Activated naive CD4-positive, alpha-beta T cell treated with anti-CD3 and anti-CD28 coated beads, Interleukin-2, amount 10 ng/mL, durations not matched to agents 7 days and 5 days (primary cell): ENCODE results near the gene PRPF40A.

Experiments
- CTCF ChIA-PET: fragments of 350-600 bp; sonication (Branson Sonifier 250); formaldehyde crosslinking; loops from one replicate; lab custom pipeline; 2021; ENCODE audit warnings: antibody characterized with exemption; lab: Charles Lee
- DNase-seq: peaks from one replicate; pipeline ENCODE4 v3.0.0-alpha.2; 2020
- H3K27ac Mint-ChIP-seq: one replicate; pipeline ENCODE4 v1.8.0; 2021; ENCODE audit warnings: mild to moderate bottlenecking, moderate library complexity, mixed read lengths
- H3K27me3 Mint-ChIP-seq: one replicate; pipeline ENCODE4 v1.8.0; 2021; ENCODE audit warnings: mild to moderate bottlenecking, mixed read lengths
- H3K36me3 Mint-ChIP-seq: one replicate; pipeline ENCODE4 v1.8.0; 2021; ENCODE audit warnings: mixed read lengths
- H3K4me1 Mint-ChIP-seq: one replicate; pipeline ENCODE4 v1.8.0; 2021; ENCODE audit warnings: mixed read lengths
- H3K4me3 Mint-ChIP-seq: one replicate; pipeline ENCODE4 v1.8.0; 2021; ENCODE audit warnings: mild to moderate bottlenecking, moderate library complexity, mixed read lengths
- H3K9me3 Mint-ChIP-seq: one replicate; pipeline ENCODE4 v1.8.0; 2021; ENCODE audit warnings: mixed read lengths

The PRPF40A gene

DNA sequence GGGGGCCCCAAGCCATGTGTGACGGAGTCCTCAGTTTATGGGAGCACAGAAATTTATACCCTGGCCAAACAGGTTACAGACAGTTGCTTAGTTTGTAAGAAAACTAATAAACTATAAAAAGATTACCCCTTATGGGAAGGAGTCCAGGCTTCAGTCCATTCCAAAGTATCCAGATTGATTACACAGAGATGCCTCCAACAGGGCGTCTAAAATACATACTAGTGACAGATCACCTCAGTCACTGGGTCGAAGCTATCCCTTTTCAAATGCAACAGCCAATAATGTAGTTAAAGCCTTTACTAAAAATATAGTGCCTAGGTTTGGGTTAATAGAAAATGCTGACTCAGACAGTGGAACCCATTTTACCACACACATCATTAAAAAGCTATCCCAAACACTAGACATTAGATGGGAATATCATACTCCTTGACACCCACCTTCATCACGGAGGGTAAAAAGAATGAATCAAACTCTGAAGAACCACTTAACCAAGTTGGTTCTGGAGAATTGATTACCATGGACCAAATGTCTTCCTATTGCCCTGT is 10.7 kb downstream of the PRPF40A start:
- H3K4me1 Mint-ChIP-seq = peaks cover 6% of the 10 kb centered on the region
- no peak overlapping the region for H3K27ac Mint-ChIP-seq
- peaks cover 58% of the 10 kb centered on the region for H3K36me3 Mint-ChIP-seq

DNA sequence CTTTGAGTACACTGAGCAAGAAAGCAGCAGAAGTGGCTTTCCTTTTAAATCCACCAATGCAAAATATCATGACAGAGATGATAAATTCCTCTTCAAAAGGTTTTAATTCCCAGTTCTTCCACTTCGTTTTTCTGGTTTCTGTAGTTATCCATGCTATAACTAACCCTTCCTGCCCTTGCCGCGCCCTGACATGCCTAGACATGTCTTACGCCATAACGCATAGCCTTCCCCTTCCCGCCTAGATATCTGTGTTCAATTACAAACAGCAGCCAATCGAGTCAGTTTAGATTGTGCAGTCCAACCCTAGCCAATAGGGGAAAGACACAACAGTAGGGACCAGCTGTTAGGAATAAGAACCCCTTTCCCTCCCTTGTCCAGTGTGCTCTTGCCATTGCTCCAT is 16.1 kb downstream of the PRPF40A start:
- peaks cover 41% of the 10 kb centered on the region for H3K36me3 Mint-ChIP-seq
- no peak overlapping the region for H3K4me3 Mint-ChIP-seq
- CTCF ChIA-PET = no interaction called here
- no peak overlapping the region for H3K27ac Mint-ChIP-seq
- DNase-seq = no peak
- peaks cover 14% of the 10 kb centered on the region for H3K4me1 Mint-ChIP-seq
- peaks cover 9% of the 10 kb centered on the region for H3K9me3 Mint-ChIP-seq
- no peaks in the 10 kb centered on the region for H3K27me3 Mint-ChIP-seq

More for the DNA sequence above, 10.7 kb downstream of the PRPF40A start:
- Mint-ChIP-seq H3K4me3 (no peak overlapping the region), H3K9me3 (peaks cover 5% of the 10 kb centered on the region), H3K27me3 (no peaks in the 10 kb centered on the region)
- CTCF ChIA-PET = interaction anchor here (1.7 kb wide), 1 partner anchor 10 kb away, joined by 8 read pairs; the partner anchor contains the start of gene PRPF40A
- no peak for DNase-seq

DNA sequence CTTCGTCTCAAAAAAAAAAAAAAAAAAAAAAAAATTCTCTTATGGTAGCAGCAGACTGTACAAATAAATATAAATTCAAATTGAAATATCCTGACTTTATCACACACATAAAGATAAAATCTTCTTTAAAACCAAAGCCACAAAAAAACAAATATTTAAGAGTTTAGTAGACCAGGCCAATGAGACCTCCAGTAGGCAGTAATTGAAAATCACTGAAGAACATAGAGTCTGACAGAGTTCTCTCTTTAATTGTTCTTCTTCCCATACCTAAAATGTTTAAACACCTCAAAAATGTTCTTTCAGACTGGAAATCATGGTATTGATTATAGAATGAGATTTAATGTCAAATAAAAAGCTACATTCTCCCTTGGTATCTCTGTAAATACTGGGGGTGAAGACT is 20.8 kb downstream of the PRPF40A start:
- Mint-ChIP-seq H3K27me3 (no peaks in the 10 kb centered on the region), H3K36me3 (peaks cover 23% of the 10 kb centered on the region), H3K9me3 (peaks cover 4% of the 10 kb centered on the region), H3K4me1 (peaks cover 24% of the 10 kb centered on the region), H3K4me3 (no peak overlapping the region), H3K27ac (no peak overlapping the region)
- CTCF ChIA-PET = interaction anchor here (1.8 kb wide), 1 partner anchor 20 kb away, joined by 6 read pairs; no protein-coding TSS in a partner anchor
- no peak for DNase-seq

DNA sequence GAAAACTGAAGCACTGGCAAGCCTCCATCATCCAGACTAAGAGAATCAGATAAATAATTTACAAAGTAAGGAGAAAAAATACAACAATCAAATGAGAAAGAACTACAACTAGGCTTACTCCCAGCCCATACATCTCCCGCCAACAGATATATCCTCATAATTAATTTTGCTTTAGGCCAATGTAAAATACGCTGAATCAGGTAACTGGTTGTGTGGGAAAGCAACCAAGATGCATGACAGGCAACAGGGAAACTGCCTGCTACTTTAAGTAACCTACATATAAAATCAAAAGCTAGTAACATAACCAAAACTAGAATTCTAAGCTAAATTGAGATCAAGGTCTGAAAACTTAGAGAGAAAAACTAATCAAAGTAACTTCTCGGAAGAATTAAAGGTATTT is 21.5 kb downstream of the PRPF40A start:
- CTCF ChIA-PET = interaction anchor here (1.8 kb wide), 1 partner anchor 20 kb away, joined by 6 read pairs; no protein-coding TSS in a partner anchor
- Mint-ChIP-seq H3K27me3 (no peaks in the 10 kb centered on the region), H3K4me1 (peaks cover 24% of the 10 kb centered on the region), H3K36me3 (peaks cover 22% of the 10 kb centered on the region), H3K27ac (no peak overlapping the region), H3K4me3 (no peak overlapping the region), H3K9me3 (no peaks in the 10 kb centered on the region)
- no peak for DNase-seq

DNA sequence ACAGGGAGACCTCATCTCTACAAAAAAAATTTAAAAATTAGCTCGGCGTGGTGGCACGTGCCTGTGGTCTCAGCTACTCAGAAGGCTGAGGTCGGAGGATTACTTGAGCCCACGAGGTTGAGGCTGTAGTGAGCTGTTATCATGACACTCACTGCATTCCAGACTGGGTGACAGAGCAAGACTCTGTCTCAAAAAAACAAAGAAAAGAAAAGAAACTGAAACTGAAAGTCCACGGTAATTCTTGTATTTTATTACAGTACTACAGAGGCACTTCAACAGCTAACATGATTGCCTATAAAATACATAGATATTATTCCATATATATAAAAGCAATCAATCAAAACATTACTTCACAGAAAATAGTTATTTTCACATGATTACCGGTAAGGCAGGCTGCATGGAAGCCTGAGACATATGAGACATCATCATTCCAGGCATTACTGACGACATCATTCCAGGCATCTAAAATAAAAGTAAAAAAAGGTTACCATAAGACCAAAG is 23.1 kb downstream of the PRPF40A start:
- CTCF ChIA-PET = interaction anchor here (1.0 to 1.6 kb wide), 3 partner anchors 10 to 518 kb away, joined by 3 to 9 read pairs (median 3); partner anchors contain the start of gene PRPF40A
- Mint-ChIP-seq H3K4me3 (peak overlapping the region; percentile 66), H3K9me3 (no peaks in the 10 kb centered on the region), H3K4me1 (peaks cover 20% of the 10 kb centered on the region), H3K27me3 (no peaks in the 10 kb centered on the region), H3K36me3 (peaks cover 15% of the 10 kb centered on the region), H3K27ac (peak overlapping the region; percentile 93)
- DNase-seq = peak; percentile 51

DNA sequence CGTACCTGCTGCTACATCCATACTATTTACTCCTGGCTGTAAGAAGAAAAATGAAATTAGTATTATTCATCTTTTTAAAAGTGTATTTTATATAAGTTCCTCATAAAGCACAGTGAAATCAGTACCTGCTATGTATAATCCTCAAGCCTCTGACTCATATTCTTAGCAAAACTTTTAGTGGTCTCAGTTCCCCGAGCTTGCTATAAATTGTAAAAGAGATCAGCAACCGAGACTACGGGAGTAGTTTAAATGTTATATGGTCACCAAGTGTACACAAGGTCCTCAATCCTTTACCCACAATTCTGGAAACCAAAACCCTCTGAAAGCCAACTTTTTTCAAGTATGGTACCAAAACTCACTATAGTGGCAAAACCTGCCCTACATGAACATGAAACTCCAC is 24.2 kb downstream of the PRPF40A start:
- Mint-ChIP-seq H3K36me3 (peaks cover 19% of the 10 kb centered on the region), H3K4me3 (no peak overlapping the region), H3K27me3 (no peaks in the 10 kb centered on the region), H3K4me1 (peaks cover 20% of the 10 kb centered on the region), H3K9me3 (no peaks in the 10 kb centered on the region), H3K27ac (peak overlapping the region; percentile 11)
- CTCF ChIA-PET = interaction anchor here (1.0 to 1.6 kb wide), 3 partner anchors 11 to 517 kb away, joined by 3 to 9 read pairs (median 3); partner anchors contain the start of gene PRPF40A
- no peak for DNase-seq

DNA sequence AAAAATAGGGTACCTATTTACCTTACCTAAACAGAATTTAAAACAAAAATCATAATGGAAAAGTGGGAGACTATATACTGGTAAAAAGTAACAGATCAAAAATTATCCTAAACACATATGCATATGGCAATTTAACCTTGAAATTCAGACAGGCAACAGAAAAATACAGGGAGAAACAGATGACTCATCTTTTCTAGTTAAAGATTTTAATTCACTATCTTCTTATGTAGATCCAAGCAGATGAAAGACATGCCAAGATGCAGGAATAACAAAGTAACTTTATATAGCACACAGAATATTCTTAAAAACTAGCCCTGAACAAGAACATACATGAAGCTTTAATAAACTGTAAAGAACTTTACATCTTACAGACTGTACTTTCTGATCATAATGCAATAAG is 30.9 kb downstream of the PRPF40A start:
- H3K9me3 Mint-ChIP-seq = no peaks in the 10 kb centered on the region
- no peak overlapping the region for H3K4me3 Mint-ChIP-seq
- H3K27me3 Mint-ChIP-seq = no peaks in the 10 kb centered on the region
- H3K27ac Mint-ChIP-seq = no peak overlapping the region
- CTCF ChIA-PET = no interaction called here
- peaks cover 6% of the 10 kb centered on the region for H3K4me1 Mint-ChIP-seq
- no peak for DNase-seq
- H3K36me3 Mint-ChIP-seq = peaks cover 25% of the 10 kb centered on the region

DNA sequence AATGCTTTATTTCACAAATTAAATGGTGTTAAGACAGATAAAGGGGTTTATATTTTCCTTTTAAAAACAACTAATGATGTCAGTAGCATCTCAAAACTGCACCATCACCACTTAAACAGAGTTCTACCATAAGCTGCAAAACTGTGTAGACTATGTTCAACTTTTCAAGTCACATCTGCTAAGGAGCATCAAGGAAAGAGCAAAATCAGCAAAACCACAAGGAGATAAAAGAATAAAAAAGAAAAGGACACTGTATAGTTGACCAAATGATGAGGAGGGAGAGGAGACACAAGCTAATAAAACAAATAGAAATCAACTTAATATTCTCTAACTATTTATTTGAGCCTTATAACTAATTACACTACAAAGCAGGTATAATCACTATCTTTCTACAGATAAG is 33.9 kb downstream of the PRPF40A start:
- Mint-ChIP-seq H3K4me3 (no peak overlapping the region), H3K27ac (no peak overlapping the region)
- CTCF ChIA-PET = interaction anchor here (1.7 kb wide), 1 partner anchor 59 kb away, joined by 4 read pairs; no protein-coding TSS in a partner anchor

DNA sequence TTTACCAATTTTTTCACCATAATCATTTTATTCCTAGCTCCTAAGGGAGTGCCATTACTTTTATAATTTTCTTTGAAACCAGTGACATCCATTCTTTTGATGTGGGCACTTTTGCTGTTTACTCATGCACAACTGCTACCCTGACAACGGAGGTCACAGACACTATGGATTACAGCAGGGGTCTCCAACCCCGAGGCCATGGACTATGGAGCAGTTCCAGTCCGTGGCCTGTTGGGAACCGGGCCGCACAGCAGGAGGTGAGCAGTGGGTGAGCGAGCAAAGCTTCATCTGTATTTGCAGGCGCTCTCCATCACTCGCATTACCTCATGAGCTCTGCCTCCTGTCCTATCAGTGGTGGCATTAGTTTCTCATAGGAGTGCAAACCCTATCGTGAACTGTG is 34.6 kb downstream of the PRPF40A start:
- H3K4me1 Mint-ChIP-seq = peaks cover 6% of the 10 kb centered on the region
- CTCF ChIA-PET = interaction anchor here (1.7 kb wide), 1 partner anchor 60 kb away, joined by 4 read pairs; no protein-coding TSS in a partner anchor
- no peaks in the 10 kb centered on the region for H3K27me3 Mint-ChIP-seq
- peaks cover 27% of the 10 kb centered on the region for H3K36me3 Mint-ChIP-seq
- no peak overlapping the region for H3K27ac Mint-ChIP-seq
- no peak for DNase-seq
- H3K9me3 Mint-ChIP-seq = no peaks in the 10 kb centered on the region
- H3K4me3 Mint-ChIP-seq = no peak overlapping the region

More for the DNA sequence above, 33.9 kb downstream of the PRPF40A start:
- H3K36me3 Mint-ChIP-seq = peaks cover 28% of the 10 kb centered on the region
- no peaks in the 10 kb centered on the region for H3K9me3 Mint-ChIP-seq
- H3K4me1 Mint-ChIP-seq = peaks cover 6% of the 10 kb centered on the region
- DNase-seq = no peak
- no peaks in the 10 kb centered on the region for H3K27me3 Mint-ChIP-seq

DNA sequence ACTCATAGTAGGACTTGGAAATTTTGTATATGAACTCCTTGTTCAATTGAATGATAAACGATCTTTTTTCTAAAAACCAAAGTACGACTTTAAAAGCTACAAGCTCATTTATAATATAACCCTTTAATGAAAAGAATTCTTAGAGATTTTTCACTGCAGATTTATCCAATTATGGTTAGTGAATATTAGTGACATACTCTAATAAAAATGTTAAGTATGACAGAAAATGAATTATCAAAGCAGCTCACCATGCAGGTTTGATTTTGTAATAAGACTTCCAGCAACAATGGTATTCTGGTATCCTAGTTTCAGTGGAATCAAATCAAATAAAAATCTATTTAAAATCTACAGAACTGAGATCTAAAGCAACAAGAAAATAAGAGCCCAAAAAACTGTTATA is 38.5 kb downstream of the PRPF40A start:
- H3K4me3 Mint-ChIP-seq = no peak overlapping the region
- no peak overlapping the region for H3K27ac Mint-ChIP-seq
- no peak for DNase-seq
- no peaks in the 10 kb centered on the region for H3K27me3 Mint-ChIP-seq
- peaks cover 29% of the 10 kb centered on the region for H3K36me3 Mint-ChIP-seq
- H3K4me1 Mint-ChIP-seq = no peaks in the 10 kb centered on the region
- H3K9me3 Mint-ChIP-seq = no peaks in the 10 kb centered on the region
- CTCF ChIA-PET = no interaction called here

DNA sequence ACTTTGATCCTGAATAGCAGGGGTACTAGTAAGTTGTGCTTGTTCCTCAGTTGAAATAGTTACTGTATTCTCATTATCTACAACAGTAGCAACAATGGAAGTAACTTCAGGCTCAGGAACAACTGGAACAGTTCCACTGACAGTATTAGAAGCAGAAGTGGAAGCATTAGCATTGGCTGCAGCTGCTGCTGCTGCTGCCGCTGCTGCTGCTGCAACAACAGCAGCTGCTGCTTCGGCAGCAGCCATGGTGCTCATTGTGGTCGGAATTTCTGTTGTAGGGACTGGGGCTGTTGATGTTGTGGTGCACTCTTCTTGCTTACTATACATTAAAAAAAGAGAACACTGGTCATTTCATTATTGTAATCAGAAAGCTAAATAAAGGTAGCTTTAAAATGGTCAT is 40.8 kb downstream of the PRPF40A start:
- no peak overlapping the region for H3K4me3 Mint-ChIP-seq
- H3K9me3 Mint-ChIP-seq = no peaks in the 10 kb centered on the region
- H3K27ac Mint-ChIP-seq = no peak overlapping the region
- peaks cover 34% of the 10 kb centered on the region for H3K36me3 Mint-ChIP-seq
- CTCF ChIA-PET = no interaction called here
- DNase-seq = no peak
- H3K27me3 Mint-ChIP-seq = no peaks in the 10 kb centered on the region
- no peaks in the 10 kb centered on the region for H3K4me1 Mint-ChIP-seq

DNA sequence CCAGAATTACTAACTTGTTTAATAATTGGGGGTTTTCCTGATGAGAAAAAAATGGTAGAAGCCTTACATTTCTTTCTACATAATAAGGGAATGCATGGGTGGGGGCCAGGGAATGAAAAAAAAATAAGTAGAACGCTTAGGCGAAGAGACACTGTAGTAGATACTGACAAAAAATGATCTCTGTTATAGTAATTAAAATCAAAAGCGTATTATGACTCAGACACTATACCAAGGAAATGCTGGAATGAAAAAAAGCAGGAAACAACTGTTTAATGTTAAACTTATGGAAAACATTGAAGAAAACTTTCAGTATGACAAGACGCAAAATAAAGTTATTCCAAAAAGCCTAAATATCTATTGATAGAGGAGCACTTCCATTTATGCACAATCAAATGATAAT is 42.9 kb downstream of the PRPF40A start:
- Mint-ChIP-seq H3K27me3 (no peaks in the 10 kb centered on the region), H3K9me3 (no peaks in the 10 kb centered on the region), H3K36me3 (peaks cover 33% of the 10 kb centered on the region), H3K4me3 (no peak overlapping the region), H3K27ac (no peak overlapping the region), H3K4me1 (no peaks in the 10 kb centered on the region)
- DNase-seq = no peak
- CTCF ChIA-PET = interaction anchor here (1.1 kb wide), 1 partner anchor 42 kb away, joined by 3 read pairs; no protein-coding TSS in a partner anchor

DNA sequence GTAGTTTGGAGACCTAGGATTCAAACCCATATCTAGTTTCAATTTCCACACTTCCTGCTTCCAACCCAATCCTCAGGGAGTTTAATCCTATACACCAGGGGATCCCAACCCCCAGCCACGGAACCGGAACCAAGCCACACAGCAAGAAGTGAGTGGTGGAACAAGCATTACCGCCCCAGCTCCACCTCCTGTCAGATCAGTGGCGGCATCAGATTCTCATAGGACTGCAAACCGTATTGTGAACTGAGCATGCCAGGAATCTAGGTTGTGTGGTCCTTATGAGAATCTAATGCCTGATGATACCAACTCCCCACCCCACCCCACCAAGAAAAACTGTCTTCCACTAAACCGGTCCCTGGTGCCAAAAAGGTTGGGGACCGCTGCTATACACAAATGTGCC is 52.5 kb downstream of the PRPF40A start:
- no peaks in the 10 kb centered on the region for H3K4me1 Mint-ChIP-seq
- no peaks in the 10 kb centered on the region for H3K27me3 Mint-ChIP-seq
- DNase-seq = no peak
- CTCF ChIA-PET = no interaction called here
- no peak overlapping the region for H3K27ac Mint-ChIP-seq
- peaks cover 52% of the 10 kb centered on the region for H3K36me3 Mint-ChIP-seq
- H3K9me3 Mint-ChIP-seq = no peaks in the 10 kb centered on the region
- H3K4me3 Mint-ChIP-seq = no peak overlapping the region

DNA sequence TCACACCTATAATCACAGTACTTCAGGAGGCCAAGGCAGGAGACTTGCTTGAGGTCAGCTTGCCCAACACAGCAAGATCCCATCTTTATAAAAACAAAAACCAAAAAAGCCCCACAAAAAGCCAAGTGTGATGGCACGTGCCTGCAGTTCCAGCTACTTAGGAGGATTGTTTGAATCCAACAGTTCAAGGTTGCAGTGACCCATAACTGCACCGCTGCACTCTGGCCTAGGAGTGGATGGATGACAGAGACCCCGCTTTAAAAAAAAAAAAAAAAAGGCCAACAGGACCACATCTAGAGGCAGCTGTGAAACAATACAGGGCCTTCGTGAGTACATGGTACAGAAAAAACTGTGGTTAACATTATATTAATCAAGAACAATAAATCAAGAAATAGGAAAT is 56.2 kb downstream of the PRPF40A start:
- Mint-ChIP-seq H3K36me3 (peaks cover 56% of the 10 kb centered on the region), H3K27ac (no peak overlapping the region), H3K4me1 (no peaks in the 10 kb centered on the region), H3K9me3 (no peaks in the 10 kb centered on the region), H3K4me3 (no peak overlapping the region), H3K27me3 (no peaks in the 10 kb centered on the region)
- CTCF ChIA-PET = no interaction called here
- no peak for DNase-seq

DNA sequence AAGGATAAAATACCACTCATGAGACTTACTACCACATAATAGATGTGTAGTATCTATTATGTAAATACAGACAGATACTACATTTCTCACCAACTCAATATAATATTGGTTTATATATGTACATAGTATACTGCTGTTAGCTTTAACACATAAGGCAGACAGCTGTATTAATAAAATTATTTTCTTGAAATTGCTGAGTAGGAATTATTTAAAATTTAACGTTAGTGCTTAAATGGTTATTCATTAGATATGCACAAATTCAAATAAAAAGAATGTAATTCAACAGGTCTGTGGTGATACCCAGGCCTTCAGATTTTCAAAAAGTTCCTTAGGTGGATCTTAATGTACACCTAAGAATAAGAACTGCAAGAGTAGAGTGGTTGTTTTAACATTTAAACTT is 59.0 kb downstream of the PRPF40A start:
- H3K27ac Mint-ChIP-seq = no peak overlapping the region
- DNase-seq = no peak
- no peaks in the 10 kb centered on the region for H3K4me1 Mint-ChIP-seq
- no peaks in the 10 kb centered on the region for H3K27me3 Mint-ChIP-seq
- no peak overlapping the region for H3K4me3 Mint-ChIP-seq
- no peaks in the 10 kb centered on the region for H3K9me3 Mint-ChIP-seq
- CTCF ChIA-PET = no interaction called here
- H3K36me3 Mint-ChIP-seq = peaks cover 49% of the 10 kb centered on the region
